ENCODE data around the gene THSD8.
A peak's percentile ranks its signal among the peaks of the same experiment; 100 is the strongest.

The THSD8 gene

GRCh38 chr19:12782174-12782423 lies 19.8 kb upstream of the THSD8 start:
- DNase-seq = no peak

DNA sequence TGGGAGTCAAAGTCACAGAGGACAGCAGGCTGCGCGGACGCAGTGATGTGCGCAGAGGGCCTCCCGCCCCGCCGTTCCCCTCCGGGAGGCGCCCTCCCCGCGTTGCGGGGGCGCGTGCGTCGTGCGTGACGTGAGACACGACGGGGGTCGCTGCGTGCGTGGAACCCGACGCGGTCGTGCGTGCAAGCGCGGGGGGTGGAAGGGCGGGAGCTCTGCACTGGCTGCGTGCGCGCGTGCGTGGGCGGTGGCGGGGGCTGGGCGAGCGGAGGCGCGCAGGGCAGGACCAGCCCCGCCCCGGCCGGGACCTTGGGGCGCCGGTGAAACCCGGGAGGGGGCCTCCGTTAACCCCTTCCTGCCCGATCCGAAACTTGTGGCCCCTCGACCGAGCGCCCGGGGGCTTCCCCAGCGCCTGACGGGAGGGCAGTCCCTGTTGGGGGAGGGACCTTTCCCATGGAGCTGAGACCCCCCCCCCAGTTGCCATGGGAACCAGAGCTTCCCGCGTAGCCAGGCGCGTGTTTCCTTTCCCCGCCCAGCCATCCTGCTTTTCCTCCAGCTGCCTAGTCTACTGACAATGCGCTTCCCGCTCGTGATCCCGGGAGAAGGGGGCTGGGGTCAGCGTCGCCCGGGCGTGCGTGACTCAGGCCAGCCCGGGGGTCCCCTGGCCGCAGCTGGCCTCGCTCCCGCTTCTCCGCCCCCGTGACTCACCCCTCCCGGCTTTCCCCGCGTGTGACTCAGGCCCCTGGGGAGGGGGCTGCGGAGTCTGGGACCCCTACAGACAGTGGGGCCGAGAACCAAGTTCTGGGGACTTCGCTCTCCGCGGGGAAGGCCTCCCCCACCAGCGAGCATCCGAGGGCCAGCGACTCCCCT lies 19.2 kb upstream of the THSD8 start:
- DNase-seq = no peak

- DNase-seq = no peak
Observed at GRCh38 chr19:12783291-12783848, 18.5 kb upstream of the THSD8 start.

GRCh38 chr19:12783849-12784393 lies 17.9 kb upstream of the THSD8 start:
- DNase-seq = no peak

- DNase-seq = no peak
Observed at GRCh38 chr19:12784394-12784870, 17.4 kb upstream of the THSD8 start.

GRCh38 chr19:12784871-12785430 lies 16.9 kb upstream of the THSD8 start:
- no peak for DNase-seq

- DNase-seq = no peak
Observed at GRCh38 chr19:12785431-12786031, 16.3 kb upstream of the THSD8 start.

GRCh38 chr19:12786141-12786870 lies 15.6 kb upstream of the THSD8 start:
- DNase-seq = no peak

- no peak for DNase-seq
Observed at GRCh38 chr19:12786952-12787351, 14.9 kb upstream of the THSD8 start.

GRCh38 chr19:12787458-12787857 lies 14.4 kb upstream of the THSD8 start:
- no peak for DNase-seq

DNA sequence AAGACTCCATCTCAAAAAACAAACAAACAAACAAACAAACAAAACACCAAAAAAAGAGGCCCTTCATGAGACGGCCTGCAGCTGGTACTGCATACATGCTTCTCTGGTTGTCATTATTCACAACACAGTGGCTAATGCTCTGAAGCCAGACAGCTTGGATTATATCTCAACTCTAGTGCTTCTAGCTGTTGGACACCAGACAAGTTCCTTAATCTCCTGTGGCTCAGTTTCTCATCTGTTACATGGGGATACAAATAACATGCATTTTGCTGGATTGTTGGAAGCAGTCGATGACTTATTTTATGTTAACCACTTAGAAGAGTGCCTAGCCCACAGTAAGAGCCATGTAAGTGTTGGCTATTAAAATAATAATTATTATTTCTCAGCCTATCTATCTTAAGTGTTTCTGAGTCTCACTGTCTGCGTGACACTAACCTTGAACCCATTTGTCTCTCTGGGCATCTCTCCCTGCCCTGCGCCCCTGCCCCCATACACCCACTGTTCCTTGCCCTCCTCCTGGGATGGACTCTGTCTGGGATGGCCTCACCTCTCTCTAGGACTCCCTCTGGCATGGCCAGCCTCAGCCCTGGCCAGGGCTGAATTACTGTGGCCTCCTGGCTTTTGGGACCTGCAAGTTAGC lies 13.7 kb upstream of the THSD8 start:
- DNase-seq = no peak

DNA sequence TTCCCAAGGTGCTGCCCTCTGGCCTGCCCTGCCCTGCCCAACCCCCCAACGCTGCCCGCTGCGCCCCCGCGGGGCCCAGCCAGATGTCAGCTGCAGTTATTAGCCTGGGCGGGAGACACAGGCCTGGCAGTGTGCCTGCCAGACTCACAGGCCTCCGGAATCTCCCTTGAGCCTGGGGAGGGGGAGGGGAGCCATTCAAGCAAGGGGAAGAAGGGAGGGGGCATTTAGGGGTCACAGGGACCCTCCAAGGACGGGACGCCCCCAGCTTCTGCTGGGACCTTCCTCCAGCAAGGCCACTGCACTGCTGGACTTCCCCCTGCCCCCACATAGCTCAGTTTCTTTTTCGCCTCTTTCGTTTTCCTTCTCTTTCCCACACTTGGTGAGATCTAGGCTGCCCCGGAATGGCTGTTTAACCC lies 13.2 kb upstream of the THSD8 start:
- DNase-seq = no peak

- no peak for DNase-seq
Observed at GRCh38 chr19:12789098-12789903, 12.6 kb upstream of the THSD8 start.

DNA sequence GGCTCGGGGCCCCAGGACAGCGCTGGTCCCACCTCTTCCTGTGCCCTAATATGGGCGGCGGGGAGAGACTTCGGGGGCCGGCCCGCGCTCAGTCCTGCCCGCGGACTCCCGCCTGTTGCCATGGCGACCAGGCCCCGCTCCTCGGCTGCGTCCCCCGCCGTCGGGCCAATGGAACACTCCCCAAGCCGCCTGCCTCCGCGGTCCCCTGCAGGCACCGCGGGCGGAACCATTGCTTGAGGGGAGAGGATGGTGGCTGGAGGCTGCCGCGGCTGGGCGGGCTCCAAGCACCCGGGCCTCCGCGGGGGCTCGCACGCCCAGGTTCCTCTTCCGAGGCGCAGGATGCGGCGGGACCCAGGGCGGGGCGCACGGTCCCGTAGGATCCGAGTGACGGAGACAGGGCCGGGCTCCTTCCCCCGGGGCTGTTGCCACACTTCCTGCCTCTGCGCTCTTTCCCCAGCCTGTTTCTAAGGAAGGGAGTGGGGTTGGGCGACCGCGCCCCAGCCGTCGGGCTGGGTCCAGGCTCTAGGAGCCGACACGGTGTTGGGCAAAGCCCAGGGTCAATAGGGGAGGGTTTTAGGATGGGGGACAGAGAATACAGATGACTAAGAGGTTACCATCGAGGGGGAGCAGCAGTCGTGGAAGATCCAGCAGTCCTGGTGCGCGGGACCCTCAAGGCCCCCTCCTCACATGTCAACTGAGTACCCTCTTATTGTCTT lies 11.8 kb upstream of the THSD8 start:
- DNase-seq = peak; percentile 55

DNA sequence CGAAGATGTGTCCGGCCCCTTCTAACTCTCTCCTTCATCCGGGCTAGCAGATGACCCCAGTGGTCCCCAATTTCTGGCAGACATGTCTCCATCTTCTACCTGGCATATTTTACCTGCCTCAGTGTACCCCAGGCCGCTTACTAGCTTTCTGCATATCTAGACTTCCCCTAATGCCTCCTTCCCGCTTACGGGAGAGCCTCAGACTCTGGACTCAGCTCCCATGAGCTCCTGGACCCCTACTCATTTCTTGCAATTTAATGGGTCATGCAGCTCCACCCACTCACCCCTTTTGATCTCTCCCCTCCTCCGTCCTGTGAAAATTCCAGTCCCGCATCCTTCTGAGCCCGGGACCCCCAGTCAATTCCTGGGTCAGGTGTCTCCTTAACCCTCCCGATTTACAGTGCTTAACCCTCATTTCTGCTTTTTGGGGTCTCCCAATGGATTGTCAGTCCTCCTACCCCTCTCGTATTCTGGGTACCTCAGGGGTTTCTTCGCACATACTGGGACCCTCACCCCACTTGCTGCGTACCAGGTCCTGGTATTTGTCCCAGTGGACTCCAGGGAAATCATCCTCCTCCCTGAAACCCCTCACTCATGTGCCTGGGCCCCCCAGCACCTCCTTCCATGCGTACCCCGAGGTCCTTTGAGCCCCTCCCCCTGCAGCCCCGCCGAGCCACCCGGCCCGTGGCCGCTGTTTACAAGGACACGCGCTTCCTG lies 11.1 kb upstream of the THSD8 start:
- no peak for DNase-seq

DNA sequence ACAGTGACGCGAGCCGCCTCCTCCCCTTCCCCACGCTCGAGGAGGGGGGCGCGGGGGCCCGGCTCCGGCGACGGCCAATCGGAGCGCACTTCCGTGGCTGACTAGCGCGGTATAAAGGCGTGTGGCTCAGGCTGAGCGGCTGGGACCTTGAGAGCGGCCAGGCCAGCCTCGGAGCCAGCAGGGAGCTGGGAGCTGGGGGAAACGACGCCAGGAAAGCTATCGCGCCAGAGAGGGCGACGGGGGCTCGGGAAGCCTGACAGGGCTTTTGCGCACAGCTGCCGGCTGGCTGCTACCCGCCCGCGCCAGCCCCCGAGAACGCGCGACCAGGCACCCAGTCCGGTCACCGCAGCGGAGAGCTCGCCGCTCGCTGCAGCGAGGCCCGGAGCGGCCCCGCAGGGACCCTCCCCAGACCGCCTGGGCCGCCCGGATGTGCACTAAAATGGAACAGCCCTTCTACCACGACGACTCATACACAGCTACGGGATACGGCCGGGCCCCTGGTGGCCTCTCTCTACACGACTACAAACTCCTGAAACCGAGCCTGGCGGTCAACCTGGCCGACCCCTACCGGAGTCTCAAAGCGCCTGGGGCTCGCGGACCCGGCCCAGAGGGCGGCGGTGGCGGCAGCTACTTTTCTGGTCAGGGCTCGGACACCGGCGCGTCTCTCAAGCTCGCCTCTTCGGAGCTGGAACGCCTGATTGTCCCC lies 10.4 kb upstream of the THSD8 start, which contains the start of gene JUNB:
JUNB (plus strand) TSS at position 142 of the 706 bp plus-strand sequence; CDS start at position 428, 286 bp downstream.
- peak; percentile 81 for DNase-seq

GRCh38 chr19:12792051-12792852 lies 9.6 kb upstream of the THSD8 start:
- peak; percentile 54 for DNase-seq

DNA sequence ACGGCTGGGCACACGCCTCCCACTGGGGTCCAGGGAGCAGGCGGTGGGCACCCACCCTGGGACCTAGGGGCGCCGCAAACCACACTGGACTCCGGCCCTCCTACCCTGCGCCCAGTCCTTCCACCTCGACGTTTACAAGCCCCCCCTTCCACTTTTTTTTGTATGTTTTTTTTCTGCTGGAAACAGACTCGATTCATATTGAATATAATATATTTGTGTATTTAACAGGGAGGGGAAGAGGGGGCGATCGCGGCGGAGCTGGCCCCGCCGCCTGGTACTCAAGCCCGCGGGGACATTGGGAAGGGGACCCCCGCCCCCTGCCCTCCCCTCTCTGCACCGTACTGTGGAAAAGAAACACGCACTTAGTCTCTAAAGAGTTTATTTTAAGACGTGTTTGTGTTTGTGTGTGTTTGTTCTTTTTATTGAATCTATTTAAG lies 9.0 kb upstream of the THSD8 start:
- DNase-seq = no peak
